ENCODE measurements around the gene YAE1.

DNA sequence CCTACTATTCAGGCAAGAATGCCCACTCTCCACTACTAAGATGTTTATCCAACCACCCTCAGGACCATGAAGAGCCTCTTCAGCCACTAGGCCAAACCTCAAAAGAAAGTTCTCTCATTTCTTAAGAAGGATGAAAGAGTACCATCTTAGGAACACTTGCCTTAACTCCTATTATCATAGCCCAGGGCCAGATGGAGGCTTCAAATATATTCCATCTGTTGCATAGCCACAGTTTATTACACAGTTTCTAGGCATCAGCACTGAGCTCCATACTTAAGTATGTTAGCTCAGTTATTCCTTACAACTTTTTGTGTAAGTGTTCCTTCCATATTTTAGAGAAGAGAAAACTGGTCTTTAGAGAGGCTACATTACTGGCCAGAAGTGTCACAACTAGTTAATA lies 37.4 kb upstream of the YAE1 start:
- TF ChIP-seq, protein P1, sequence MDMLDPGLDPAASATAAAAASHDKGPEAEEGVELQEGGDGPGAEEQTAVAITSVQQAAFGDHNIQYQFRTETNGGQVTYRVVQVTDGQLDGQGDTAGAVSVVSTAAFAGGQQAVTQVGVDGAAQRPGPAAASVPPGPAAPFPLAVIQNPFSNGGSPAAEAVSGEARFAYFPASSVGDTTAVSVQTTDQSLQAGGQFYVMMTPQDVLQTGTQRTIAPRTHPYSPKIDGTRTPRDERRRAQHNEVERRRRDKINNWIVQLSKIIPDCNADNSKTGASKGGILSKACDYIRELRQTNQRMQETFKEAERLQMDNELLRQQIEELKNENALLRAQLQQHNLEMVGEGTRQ (IDR thresholded peaks at IDR 0.05; ENCODE audit: borderline replicate concordance, low read depth, low read length) = no peak
- TF ChIP-seq EP300 (IDR thresholded peaks at IDR 0.05; ENCODE audit: borderline replicate concordance in 1 of 2, low read depth in 1 of 2, low read length in 1 of 2) = no peak
- TF ChIP-seq, protein P2, sequence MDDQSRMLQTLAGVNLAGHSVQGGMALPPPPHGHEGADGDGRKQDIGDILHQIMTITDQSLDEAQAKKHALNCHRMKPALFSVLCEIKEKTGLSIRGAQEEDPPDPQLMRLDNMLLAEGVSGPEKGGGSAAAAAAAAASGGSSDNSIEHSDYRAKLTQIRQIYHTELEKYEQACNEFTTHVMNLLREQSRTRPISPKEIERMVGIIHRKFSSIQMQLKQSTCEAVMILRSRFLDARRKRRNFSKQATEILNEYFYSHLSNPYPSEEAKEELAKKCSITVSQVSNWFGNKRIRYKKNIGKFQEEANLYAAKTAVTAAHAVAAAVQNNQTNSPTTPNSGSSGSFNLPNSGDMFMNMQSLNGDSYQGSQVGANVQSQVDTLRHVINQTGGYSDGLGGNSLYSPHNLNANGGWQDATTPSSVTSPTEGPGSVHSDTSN (IDR thresholded peaks at IDR 0.05) = no peak
- TF ChIP-seq NFIC (IDR thresholded peaks at IDR 0.05; ENCODE audit: borderline replicate concordance) = no peak
- TF ChIP-seq, protein P3, sequence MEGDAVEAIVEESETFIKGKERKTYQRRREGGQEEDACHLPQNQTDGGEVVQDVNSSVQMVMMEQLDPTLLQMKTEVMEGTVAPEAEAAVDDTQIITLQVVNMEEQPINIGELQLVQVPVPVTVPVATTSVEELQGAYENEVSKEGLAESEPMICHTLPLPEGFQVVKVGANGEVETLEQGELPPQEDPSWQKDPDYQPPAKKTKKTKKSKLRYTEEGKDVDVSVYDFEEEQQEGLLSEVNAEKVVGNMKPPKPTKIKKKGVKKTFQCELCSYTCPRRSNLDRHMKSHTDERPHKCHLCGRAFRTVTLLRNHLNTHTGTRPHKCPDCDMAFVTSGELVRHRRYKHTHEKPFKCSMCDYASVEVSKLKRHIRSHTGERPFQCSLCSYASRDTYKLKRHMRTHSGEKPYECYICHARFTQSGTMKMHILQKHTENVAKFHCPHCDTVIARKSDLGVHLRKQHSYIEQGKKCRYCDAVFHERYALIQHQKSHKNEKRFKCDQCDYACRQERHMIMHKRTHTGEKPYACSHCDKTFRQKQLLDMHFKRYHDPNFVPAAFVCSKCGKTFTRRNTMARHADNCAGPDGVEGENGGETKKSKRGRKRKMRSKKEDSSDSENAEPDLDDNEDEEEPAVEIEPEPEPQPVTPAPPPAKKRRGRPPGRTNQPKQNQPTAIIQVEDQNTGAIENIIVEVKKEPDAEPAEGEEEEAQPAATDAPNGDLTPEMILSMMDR (IDR thresholded peaks at IDR 0.05) = no peak
- TF ChIP-seq GATA2 (CRISPR knock-in tag; IDR thresholded peaks at IDR 0.05) = no peak
- TF ChIP-seq, protein P4, sequence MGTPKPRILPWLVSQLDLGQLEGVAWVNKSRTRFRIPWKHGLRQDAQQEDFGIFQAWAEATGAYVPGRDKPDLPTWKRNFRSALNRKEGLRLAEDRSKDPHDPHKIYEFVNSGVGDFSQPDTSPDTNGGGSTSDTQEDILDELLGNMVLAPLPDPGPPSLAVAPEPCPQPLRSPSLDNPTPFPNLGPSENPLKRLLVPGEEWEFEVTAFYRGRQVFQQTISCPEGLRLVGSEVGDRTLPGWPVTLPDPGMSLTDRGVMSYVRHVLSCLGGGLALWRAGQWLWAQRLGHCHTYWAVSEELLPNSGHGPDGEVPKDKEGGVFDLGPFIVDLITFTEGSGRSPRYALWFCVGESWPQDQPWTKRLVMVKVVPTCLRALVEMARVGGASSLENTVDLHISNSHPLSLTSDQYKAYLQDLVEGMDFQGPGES (IDR thresholded peaks at IDR 0.05; ENCODE audit: low read depth, low read length) = no peak
- no peak for TF ChIP-seq YY1 (IDR thresholded peaks at IDR 0.05; ENCODE audit: low read depth)
- no peak for TF ChIP-seq JUND (IDR thresholded peaks at IDR 0.05)
- TF ChIP-seq EZH2phosphoT487 (IDR thresholded peaks at IDR 0.05; ENCODE audit: borderline replicate concordance, low read depth) = no peak
- no peak for TF ChIP-seq FOXJ3 (CRISPR knock-in tag; IDR thresholded peaks at IDR 0.05)
- no peak for TF ChIP-seq ELF1 (IDR thresholded peaks at IDR 0.05)
- no peak for TF ChIP-seq GABPA (IDR thresholded peaks at IDR 0.05; ENCODE audit: low read depth)
- no peak for TF ChIP-seq TCF12 (IDR thresholded peaks at IDR 0.05)

Measured in SK-N-SH (cell line).